KBM-7 (cell line): ENCODE measurements around the gene SPSB1.

Experiments used
- DNase-seq: peaks from one replicate; pipeline ENCODE4 v3.0.0-alpha.2; 2015
- in situ Hi-C: fragments of 300-500 bp; cut with MboI; formaldehyde crosslinking; loops from 2 replicates; pipeline ENCODE4 v1.14.3; 2020; ENCODE audit warnings: low sequenced_read_pairs, low pct_unique_long_range_greater_than_20kb, mixed read lengths

Gene SPSB1

DNA sequence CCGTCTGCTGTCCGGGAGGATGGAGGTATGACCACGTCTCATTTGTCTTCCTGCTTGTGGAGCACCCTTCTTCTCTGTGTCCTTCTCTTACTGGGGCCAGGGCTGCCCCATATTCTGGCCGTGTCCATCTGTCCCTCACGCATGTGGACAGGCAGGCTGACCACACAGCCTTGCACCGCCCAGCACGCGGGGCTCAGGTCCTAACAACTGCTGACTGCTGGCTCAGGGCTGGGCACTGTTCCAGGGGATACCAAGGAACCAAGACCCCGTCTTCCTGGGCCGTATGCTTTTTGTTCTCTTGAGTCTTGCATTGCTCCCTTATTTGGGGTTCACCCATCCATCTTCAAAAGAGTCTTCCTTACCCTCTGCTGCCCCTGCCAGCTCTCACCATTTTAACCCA, 17.5 kb upstream of the SPSB1 start:
- no peak for DNase-seq
- in situ Hi-C loops = no loop called here

DNA sequence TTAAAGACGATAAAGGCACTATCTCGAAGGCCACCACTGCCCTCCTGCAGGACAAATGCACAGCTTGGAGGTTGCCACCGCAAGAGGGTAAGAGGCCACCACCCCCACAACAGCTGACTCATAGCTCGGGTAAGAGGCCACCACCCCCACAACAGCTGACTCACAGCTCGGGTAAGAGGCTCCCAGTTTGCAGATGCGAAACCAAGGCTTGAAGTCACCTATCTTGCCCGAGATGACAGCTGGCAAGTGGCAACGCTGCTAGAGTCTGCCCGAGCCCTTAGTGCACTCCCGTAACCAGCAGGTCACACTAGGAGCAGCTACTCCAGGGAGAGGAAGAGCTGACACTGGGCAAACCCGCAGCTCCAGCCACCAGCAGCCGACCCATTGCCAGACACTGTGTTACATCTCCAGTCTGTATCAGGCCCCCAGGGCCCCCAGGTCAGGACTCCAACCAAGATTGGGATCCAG, 17.1 kb upstream of the SPSB1 start:
- in situ Hi-C loops = no loop called here
- peak; percentile 62 for DNase-seq

DNA sequence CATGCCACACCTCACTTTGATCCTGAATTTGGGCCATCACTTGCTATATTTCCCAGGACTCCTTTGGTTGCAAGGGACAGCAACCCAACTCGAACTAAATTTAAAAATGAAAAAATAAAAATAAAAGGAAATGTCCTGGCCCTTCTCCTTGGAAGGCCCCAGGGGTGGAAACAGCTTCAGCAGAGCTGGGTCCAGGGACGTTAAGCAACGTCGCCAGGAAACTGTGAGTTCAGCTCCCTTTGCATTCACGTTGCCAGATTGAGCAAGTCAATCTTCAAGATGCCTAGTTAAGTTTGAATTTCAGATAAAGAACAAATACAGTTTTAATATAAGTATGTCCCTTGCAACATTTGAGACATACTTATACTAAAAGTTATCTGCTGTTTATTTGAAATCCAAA, 14.6 kb upstream of the SPSB1 start:
- in situ Hi-C loops = no loop called here

DNA sequence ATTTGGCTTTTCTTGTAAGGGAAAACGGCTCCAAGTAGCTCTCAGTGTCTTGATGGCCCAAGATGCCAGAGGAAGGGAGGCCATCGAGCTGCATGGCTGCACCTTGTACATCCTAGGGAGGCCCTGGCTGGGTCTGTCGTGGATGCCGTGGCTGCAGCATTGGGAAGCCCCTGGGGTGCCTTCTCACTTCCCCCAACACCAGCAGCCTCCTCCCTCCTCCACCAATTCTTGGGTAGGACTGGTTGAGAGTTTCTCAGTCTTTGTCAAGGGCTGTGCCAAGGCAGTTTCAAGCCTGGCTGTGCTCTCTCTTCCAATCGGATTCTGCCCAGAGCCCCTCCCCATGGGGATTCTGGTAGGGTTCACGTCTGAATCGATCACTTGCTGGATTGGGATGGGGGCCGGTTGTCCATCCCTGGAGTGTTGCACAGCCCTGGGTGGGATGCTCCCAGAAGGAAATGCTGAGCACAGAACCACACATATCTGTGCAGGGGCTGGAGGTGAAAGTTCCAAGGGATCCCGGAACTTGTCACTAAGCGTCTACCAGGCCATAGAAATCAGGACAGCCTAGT, 14.0 kb upstream of the SPSB1 start:
- DNase-seq = no peak
- in situ Hi-C loops = no loop called here

More for the DNA sequence above, 14.6 kb upstream of the SPSB1 start:
- DNase-seq = no peak

DNA sequence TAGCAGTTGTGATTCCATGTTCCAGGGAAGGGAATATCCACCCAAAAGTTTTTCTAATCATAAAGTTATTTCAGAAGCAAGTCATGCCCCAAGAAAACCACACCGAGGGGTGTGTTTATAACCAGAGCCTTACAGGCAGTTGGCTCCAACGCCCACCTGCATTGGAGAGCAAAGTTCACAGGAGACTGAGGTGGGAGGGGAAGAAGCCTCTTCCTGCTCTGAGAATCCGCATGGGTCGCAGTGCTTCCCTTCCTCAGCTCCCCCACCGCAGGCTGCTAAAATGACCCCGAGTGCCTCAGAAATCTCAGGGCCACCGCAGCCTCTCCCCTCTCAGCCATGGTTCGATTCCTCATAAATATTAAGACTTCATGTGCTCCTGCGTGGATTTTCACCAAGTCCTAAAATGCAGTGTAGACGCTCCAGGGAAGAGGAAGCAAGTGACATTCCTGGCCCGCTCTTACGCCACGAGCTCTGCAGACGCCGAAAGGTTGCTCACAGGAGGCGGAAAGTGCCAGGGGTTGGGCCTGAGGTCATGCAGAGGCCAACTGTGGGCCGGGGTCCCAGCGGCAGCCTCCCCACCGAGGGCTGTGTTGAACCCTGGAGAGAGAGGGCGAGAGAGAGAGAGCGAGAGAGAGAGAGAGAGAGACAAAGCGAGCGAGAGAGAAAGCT, 13.4 kb upstream of the SPSB1 start:
- no peak for DNase-seq
- in situ Hi-C loops = no loop called here

DNA sequence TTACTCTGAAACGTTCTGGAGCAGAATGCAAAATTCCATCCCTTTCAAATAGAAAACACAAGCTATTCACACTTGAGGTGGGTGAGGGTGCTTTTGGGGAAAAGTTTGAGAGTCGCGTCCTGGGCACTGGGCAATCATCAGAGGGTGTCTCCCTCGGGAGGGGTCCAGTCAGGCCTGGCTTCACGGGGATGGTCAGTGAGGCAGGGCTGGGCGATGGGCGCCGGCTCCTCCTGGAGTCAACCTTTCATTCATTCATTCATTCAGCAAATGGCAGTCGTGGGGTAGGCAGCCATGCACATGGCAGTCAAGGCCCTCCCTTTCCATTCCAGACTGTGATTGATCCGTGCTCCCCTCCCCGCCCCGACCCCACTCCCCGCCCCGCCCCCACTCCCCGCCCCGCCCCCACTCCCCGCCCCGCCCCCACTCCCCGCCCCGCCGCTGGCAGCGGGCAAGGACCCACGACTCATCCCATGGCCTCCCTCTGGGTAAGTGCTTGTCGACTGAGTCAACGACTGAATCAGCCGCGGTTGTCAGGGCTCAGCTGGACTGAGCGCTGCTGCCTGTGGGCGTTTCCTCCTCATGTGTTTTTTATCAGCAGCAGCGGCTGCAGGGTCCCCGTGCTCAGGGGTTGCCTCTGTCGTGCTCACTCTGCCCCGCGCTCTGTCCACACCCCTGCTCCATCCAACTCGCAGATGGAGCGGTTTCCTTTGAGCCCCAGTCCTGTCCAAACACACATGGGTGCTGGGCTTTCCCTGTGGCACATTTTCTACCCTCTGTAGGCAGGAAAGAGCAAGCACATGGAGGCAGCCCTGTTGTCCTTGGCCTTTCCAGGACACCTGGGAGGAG, 12.5 kb upstream of the SPSB1 start:
- no peak for DNase-seq
- in situ Hi-C loops = loop anchor here (10.0 kb wide), 1 partner anchor 175 kb away; no protein-coding TSS in a partner anchor

DNA sequence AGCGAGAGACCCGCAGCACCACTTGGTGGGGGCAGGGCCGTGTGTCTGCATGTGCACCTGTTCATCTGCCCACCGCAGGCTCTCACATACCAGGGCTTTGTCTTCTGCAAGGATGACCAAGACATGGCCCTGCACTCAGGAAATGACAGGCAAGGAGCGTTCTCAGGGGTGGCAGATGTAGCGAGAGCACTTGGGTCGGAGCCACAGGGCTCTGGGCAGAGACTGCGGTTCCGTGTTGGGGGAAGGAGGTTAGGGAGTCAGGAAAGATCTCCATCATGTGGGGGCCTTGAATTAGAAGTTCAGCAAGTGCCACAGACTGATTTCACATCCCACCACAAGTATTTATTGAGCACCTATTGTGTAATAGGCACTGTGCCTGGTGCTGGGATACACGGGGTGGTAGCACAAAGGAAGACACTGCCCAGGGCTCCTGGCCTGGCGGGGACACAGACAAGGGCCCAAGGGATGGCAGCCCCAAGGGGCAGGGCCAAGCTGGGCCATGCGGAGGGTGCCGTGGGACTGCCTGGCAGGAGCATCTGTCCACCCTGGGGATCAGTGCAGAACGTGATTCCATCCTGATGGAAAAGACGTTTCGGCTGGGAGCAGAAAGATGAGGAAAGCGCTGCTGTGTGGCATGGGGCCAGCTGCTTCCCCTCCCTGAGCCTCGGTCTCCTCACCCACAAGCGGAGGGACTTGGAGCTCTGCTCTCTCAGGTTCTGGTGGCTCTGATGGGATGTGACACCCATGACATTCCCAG, 11.4 kb upstream of the SPSB1 start:
- no peak for DNase-seq
- in situ Hi-C loops = loop anchor here (10.0 kb wide), 1 partner anchor 174 kb away; no protein-coding TSS in a partner anchor

DNA sequence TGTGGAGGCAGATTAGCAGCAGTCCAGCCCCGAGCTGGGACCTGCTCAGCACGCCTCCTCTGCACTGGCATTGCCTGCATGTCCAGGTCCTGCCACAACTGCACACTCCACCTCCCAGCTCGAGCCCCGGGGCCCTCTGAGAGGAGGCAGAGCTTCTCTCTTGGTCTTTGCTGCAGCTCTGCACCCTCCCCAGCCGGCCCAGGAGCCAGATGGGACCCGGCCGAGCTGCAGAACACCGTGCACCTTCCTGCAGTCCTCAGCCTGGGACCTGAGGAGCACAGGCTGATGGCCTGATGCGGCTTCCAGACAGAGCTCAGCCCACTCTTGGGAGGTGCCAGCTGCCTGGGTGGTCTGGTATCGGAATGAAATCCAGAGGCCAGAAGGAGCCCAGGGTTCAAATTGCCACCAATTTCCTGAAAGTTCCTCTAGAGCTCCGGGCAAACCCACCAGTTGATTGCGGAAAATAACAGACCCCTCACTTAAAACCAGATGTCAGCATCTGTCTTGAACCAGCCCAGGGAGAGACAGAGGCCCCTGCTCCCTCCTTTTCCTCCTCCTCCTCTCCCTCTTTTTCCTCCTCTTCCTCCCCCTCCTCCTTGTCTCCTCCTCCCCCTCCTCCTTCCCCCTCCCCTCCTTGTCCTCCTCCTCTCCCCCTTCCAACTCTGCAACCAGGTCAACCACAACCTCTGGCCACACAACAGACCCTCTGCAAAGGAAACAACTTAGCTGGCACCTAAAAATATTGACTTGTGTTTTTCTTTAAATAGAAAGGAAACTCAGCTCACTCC, 10.6 kb upstream of the SPSB1 start:
- in situ Hi-C loops = loop anchor here (10.0 kb wide), 1 partner anchor 173 kb away; no protein-coding TSS in a partner anchor
- no peak for DNase-seq

DNA sequence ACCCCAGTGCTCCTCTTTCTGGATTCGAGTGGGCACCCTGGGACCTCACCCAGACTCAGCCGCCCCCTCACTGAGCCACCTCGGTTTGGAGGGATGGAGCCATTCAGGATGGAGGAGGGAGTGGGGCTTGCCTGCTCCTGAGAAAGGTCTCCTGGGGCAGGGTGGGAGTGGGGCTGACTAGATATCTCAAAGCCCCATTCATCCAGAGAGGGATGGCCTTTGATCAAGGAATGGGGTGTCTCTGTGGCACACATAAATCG, 10.1 kb upstream of the SPSB1 start:
- DNase-seq = no peak
- in situ Hi-C loops = loop anchor here (10.0 kb wide), 1 partner anchor 172 kb away; no protein-coding TSS in a partner anchor

DNA sequence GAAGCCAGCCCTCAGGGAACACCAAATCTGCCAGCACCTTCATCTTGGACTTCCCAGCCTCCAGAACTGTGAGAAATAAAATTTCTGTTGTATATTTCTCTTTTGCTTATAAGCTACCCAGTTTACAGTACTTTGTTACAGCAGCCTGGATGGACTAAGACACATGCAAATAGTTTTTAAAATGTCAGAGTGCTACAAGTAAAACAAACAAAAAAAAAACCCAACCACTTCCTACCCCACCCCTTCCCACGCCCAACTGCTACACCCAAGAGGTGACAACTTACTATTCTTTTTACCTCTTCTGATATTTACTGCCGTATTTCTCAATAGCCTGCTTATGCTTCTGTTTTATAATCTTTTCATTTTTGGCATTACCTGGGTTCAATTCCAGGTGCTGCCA, 8.6 kb upstream of the SPSB1 start:
- no peak for DNase-seq
- in situ Hi-C loops = loop anchor here (10.0 kb wide), 1 partner anchor 171 kb away; no protein-coding TSS in a partner anchor

DNA sequence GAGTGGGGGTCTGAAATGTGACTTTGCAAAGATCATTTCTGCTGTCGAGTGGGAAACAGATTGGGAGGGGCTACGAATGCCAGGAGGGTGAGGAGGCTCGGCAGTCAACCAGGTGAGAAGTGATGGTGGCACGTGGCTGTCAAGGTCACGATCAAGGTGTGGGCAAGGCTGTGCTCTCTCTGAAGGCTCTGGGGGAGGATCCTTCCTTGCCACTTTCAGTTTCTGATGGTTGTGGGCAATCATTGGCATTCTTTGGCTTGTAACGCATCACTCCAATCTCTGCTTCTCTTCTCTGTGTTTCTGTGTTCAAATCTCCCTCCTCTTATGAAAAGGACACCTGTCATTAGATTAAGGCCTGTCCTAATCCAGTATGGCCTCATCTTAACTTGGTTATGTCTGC, 6.1 kb upstream of the SPSB1 start:
- DNase-seq = no peak
- in situ Hi-C loops = loop anchor here (10.0 kb wide), 1 partner anchor 168 kb away; no protein-coding TSS in a partner anchor

DNA sequence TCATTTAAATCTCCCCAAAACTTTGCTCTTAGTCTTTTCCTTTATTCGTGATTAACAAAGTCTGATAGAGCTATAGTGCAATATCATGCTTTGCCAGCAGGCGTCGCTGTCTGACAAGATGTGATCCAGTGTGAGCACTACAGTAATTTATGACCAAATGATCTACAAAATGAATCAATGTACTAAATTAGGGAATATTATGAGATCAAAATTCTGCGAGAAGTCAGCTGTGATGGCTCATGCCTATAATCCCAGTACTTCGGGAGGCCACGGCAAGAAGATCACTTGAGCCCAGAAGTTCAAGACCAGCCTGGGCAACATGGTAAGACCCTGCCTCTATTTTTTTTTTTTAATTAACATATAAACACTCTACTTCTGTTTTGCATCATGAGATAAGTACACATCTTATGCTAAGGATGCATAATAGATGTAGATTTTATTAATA, 3.6 kb upstream of the SPSB1 start:
- in situ Hi-C loops = loop anchor here (10.0 kb wide), 1 partner anchor 166 kb away; no protein-coding TSS in a partner anchor
- peak; percentile 81 for DNase-seq

DNA sequence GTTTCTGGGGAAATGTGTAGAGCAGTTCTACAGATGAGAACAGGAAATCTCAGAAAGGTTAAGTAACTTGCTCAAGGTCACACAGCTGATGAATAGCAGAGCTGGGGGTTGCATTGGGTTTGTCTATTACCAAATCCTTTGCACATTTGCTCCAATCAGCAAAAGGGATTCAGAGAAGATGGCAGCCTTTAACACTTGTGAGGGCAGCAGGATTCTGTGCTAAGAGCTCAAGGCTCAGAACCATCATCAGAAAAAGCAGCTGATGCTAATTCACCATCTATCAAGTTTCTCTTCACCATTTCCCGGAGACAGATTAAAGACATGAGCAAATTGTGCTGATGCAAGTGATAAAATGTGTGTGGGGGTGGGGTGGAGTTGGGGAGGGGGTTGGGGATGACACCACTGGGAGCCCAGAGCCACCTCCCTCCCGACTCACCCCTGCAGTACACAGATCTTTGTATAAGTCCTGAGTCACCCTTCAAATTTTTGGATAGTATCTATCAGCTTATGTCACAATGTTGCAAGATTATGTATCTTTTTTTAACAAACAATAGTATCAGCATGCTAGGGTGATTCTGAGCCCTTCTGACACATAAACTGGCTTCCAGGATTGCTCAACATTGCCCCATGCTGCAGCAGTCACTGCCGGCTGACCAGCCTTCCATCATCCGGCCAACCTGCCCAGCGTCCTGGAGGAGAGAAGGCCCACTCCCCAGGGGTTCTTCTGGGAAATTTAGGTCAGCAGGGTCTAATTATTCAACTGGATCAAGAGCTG, 2.8 kb upstream of the SPSB1 start:
- in situ Hi-C loops = loop anchor here (10.0 kb wide), 1 partner anchor 165 kb away; no protein-coding TSS in a partner anchor
- no peak for DNase-seq

DNA sequence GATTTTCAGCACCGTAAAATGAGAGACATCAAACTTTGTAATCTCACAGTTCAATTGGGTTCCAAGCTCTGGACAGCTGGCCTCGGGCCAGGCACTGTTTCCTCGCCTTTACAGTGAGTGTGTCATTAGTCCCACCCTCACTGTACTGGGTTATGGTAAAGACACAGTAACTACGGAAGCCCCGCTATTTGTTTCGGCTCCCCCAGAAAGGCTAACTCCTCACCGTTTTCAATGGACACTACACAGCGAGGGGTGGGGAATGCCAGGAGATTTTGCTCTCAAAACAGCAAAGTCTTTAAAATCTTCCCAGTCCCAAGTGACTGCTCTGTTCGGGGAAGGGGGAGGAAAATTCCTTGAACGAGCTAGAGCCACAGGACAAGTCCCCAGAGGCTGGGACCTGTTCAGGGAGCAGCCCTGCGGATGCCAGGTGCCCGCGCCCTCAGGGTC, 757 bp upstream of the SPSB1 start:
- DNase-seq = no peak
- in situ Hi-C loops = no loop called here

DNA sequence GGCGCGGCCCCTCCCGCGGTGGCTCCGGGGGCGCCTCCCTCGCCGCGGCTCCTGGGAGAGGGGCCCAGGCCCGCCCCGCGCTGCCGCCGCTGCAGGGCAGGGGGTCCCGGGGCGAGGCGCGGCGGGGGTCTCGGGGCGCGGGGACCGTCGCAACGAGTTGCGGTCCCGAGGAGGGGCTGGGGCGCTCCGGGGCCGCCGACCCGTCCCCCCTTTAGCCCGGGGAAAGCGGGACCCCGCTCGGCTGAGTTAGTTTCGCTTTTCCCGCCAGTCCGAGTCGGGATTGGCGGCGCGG, 493 bp downstream of the SPSB1 start:
- DNase-seq = no peak
- in situ Hi-C loops = no loop called here

DNA sequence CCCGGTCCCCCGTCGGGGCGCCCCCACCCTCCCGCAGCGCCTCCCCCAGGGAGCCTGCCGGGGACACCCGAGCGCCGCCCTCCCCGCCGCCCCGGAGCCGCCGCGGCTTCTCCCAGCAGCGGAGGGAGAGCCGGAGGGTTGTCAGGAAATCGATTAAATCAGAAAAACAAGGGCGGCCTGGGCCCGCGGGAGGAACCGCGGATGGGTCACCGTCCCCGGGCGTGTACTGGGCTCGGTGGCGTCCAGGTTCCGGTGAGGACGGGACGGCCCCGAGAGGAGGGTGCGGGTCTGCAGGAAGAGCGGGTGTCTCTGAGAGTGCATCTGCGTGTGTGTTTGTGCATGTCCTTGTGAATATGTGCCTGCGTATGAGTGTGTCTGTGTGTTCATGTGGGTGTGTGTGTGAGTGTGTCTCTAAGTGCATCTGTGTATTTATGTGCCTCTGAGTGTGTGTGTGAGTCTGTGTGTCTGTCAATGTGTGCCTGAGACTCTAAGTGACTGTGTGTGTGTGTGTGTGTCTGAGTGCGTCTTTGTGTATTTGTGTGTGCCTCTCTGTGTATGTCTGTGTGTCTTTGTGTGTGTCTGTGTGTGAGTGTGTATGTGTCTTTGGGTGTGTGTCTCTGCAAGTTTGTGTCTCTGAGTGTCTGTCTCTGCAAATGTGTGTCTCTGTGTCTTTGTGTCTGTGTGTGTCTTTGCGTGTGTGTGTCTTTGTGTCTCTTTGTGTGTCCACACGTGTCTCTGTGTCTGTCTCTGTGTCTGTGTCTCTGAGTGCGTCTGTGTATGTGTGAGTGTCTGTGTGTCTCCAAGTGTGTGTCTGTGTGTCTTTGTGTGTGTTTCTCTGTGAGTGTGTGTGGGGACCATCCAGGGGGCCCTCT, 1.1 kb downstream of the SPSB1 start:
- peak; percentile 42 for DNase-seq

DNA sequence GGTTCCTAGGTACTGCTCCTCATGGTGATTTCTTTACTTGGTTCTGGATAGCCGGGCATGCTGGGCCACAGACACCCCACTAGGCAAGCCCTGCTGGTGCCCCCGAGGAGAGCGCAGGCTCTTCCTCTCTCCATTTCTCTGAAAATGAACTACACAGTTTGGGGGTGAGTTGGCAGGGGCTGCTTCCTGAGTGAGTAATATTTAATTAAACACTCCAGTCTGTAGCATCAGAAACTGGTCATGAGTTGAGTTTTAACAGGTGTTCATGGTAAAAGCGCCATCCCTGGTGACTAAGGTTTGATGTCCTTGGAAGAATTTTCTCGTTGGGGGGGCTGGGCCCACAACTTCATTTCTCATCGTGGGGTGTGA, 1.7 kb downstream of the SPSB1 start:
- no peak for DNase-seq
- in situ Hi-C loops = no loop called here

More for the DNA sequence above, 1.1 kb downstream of the SPSB1 start:
- in situ Hi-C loops = no loop called here
